GM18861 (cell line): ENCODE data around the gene B3GALNT2.

Experiments
- ATAC-seq: cut with Tn5 transposase; IDR thresholded peaks from one replicate; pipeline ENCODE4 v1.9.1; 2021; ENCODE audit not compliant: unreplicated experiment

B3GALNT2 gene

DNA sequence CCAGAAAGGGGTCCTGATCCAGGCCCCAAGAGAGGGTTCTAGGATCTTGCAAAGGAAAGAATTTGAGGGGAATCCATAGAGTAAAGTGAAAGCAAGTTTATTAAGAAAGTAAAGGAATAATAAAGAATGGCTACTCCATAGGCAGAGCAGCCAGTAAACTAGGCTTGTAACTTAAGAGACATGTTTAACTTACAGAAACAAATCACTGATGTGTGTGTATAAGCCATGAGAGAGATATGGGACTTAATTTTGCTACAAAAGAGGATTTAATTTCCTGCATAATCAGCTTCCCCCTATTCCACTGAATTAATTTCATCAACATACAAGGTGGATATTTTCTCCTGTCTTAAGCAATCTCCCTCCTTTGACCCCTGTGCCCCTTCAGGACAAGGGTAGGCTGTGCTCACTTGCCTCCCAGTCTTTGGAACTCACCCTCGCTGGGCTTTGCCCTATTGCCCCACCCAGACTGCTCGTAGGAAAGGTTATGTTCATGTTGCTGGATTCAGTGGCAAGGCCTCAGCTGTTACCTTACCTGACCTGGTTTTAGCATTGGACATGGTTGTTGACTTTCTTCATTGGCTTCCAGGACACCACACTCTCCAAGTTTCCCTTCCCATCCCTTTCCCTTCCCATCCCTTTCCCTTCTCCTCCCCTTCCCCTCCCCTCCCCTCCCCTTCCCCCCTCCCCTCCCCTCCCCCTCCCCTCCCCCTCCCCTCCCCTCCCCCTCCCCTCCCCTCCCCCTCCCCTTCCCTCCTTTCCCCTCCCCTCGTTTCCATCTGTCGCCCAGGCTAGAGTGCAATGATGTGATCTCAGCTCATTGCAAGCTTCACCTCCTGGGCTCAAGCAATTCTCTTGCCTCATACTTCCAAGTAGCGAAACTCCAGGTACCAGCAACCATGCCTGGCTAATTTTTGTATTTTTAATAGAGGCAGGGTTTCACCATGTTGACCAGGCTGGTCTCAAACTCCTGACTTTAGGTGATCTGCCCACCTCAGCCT lies 92.5 kb downstream of the B3GALNT2 start:
- ATAC-seq, result no peak

DNA sequence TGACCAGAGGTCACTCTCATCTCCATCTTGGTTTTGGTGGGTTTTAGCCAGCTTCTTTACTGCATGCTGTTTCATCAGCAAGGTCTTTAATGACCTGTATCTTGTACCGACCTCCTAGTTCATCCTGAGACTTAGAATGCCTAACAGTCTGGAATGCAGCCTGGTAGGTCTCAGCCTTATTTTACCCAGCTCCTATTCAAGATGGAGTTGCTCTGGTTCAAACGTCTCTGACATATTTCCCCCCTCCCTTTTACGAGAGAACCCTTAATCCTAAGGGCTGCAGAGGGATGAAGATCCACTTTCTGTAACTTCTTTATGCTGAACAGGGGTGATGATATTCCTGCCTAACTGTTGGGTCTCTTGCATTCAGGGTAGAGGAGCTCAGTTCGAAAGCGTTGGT lies 93.8 kb downstream of the B3GALNT2 start:
- ATAC-seq, result no peak

DNA sequence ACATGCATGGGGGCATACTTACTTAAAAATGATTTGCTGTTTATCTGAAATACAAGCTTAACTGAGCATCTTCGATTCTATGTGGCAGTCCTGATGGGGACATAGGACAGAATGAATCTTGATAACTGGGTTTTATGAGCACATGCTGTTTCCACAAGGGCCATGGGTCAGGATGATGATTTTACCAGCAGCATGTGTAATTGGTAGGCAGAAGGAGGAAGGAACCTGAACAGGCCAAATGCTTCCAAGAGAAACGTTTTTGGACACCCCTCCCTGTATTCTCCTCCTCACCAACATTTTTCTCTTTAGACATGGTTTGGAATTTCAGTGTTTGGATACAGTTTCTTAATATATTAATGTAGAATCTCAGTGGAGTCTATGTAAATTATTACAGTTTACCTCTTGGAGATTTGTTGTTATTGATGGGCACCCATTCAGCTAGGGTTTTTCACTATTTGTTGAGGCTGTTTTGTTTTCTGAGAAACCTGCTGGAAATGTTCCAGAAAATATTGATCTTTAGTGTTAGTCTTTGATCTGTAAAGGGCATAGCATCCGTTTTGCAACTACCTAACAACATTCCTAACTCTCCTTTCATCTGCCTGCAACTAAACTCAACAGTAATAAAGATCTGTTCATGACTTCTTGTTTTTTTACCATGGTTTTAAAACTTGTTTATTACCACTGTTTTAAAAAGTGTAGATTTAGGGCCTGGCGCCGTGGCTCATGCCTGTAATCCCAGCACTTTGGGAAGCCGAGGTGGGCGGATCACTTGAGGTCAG lies 95.0 kb downstream of the B3GALNT2 start:
- ATAC-seq, result no peak

DNA sequence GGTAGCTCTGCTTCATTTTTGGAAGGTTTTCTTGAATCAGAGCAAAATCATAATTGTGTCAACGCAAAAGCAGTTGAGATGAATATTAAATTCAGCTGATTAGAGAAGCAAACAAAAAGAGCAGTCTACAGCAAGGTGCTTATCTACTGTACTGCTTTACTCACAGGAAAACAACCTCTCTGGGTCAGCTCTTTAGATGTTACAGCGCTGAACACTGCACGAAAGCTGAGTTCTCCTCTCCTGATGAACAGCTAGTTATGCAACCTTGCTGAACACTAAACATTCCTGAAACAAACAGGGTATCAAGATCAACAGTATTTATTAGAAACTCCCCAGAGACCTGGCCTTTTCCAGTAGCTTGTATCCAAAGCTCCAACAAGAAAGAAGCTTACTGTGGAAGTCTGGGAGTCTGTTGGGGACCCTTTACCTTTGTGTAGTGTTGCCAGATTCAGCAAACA lies 95.7 kb downstream of the B3GALNT2 start:
- ATAC-seq, result no peak

DNA sequence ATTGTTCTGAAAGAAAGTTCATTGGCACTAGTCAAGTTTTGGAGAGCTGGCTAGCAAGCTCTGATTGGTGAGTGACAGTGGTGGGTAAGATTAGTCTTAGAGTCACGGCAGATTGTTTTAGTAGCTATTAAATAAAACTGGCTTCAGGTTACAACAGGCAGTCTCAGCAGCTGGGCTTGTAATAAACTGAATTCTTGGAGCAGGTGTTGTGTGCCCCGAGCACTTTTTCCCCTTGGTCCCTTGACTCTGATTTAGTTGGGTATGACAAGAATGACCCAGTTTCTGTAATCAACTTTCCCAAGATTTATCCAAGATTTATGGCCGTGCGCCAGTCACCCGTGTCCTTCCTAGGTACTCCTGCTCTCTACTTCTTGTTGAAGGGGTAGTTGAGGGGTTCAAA lies 96.8 kb downstream of the B3GALNT2 start:
- no peak for ATAC-seq

DNA sequence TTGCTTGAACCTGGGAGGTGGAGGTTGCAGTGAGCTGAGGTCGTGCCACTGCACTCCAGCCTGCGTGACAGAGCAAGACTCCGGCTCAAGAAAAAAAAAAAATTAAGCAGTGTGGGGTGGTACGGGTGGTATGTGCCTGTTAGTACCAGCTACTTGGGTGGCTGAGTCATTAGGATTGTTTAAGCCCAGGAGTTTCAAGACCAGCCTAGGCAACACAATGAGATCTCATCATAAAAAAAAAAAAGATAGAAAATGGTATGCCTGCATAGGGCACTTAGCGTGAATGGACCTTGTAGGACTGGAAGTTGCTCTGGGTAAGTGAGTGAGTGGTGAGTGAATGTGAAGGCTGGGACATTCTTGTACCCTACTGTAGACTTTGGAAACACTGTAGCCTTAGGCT lies 100.1 kb downstream of the B3GALNT2 start:
- no peak for ATAC-seq

DNA sequence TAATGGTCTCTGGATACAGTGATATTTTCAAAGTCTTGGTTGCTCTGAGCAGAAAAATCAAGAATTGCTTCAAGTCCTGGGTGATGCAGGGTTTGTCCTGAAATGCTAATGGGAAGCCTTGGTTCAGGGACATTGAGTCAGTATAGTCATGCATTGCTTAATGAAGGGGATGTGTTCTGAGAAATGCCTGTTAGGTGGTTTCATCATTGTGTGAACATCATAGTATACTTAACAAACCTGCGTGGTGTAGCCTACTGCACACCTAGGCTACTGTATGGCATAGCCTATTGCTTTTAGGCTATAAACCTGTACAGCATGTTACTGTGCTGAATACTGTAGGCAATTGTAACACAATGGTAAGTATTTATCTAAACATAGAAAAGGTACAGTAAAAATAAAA lies 100.7 kb downstream of the B3GALNT2 start:
- ATAC-seq, result no peak

DNA sequence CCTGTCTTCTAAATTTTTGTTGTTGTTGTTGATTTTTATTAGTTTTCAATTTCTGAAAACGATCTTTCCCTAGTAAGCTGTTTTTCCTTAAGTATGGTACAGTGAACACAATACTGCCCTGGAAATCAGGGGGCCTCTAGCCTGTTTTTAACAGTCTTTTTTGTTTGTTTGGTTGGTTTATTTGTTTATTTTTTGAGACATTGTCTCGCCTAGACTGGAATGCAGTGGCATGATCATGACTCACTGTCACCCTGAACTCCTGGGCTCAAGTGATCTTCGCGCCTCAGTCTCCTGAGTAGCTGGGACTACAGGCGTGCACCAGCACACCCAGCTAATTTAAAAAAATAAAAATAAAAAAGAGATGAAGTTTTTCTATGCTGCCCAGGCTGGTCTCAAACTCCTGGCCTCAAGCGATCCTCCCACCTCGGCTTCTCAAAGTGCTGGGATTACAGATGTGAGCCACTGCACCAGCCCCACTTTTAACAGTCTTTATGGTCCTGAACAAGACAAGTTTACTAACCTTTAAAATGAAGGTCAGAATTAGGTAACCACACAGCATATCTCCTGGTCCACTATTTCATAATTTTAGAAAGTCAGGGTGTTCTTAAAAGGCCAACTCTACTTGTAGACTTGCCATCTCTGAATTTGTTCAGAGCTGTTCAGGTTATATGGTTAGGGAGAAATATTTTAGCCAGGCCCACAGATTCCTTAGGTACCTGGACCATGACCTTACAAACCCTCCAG lies 101.6 kb downstream of the B3GALNT2 start:
- no peak for ATAC-seq

DNA sequence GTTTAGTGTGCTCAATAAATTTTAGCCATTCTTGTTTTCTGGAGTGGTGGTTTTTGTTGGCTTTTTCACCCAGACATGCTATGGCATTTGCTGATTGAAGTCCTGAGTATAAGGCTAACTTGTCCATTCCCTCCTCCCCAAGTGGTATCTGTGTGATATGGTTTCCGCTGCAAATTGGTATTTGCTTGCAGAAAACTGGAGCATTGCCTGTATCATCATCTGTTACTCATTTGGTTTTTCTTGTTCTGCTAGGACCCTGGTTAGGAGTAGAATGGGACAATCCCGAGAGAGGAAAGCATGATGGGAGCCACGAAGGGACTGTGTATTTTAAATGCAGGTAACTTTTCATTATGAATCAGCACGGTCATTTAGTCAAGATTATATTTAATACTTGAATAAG lies 103.0 kb downstream of the B3GALNT2 start:
- no peak for ATAC-seq
